ENCODE measurements around the gene SP5. TPM values are rescaled to one million over a fixed set of nuclear protein-coding genes. Genes with fewer than 3 reads are reported as not detected.

SP5 gene
- total RNA-seq, 1 donor from 2014 or later: 2.8 TPM

GRCh38 chr2:170675701-170676100 is 39.4 kb upstream of the SP5 start:
- intact Hi-C loops (cut with DNase I): no loop called here
- H3K4me1 ChIP-seq: no peaks in the 10 kb centered on the region
- H3K27me3 ChIP-seq: no peaks in the 10 kb centered on the region
- no peak for DNase-seq (ENCODE audit: low spot score in 2 of 2)
- H3K36me3 ChIP-seq: no peaks in the 10 kb centered on the region
- H3K4me3 ChIP-seq: no peak overlapping the region
- H3K27ac ChIP-seq: no peak overlapping the region
- no peaks in the 10 kb centered on the region for H3K9me3 ChIP-seq
- TF ChIP-seq, protein P1, sequence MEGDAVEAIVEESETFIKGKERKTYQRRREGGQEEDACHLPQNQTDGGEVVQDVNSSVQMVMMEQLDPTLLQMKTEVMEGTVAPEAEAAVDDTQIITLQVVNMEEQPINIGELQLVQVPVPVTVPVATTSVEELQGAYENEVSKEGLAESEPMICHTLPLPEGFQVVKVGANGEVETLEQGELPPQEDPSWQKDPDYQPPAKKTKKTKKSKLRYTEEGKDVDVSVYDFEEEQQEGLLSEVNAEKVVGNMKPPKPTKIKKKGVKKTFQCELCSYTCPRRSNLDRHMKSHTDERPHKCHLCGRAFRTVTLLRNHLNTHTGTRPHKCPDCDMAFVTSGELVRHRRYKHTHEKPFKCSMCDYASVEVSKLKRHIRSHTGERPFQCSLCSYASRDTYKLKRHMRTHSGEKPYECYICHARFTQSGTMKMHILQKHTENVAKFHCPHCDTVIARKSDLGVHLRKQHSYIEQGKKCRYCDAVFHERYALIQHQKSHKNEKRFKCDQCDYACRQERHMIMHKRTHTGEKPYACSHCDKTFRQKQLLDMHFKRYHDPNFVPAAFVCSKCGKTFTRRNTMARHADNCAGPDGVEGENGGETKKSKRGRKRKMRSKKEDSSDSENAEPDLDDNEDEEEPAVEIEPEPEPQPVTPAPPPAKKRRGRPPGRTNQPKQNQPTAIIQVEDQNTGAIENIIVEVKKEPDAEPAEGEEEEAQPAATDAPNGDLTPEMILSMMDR (IDR thresholded peaks at IDR 0.05): no peak

GRCh38 chr2:170679607-170680079 is 35.5 kb upstream of the SP5 start:
- H3K4me1 ChIP-seq: no peaks in the 10 kb centered on the region
- no peaks in the 10 kb centered on the region for H3K9me3 ChIP-seq
- no peak overlapping the region for H3K27ac ChIP-seq
- no peak overlapping the region for H3K4me3 ChIP-seq
- no peak for DNase-seq (ENCODE audit: low spot score in 2 of 2)
- no peaks in the 10 kb centered on the region for H3K36me3 ChIP-seq
- H3K27me3 ChIP-seq: no peaks in the 10 kb centered on the region
- intact Hi-C loops (cut with DNase I): no loop called here
- TF ChIP-seq, protein P1 (IDR thresholded peaks at IDR 0.05): no peak

- TF ChIP-seq, protein P1 (IDR thresholded peaks at IDR 0.05): no peak
- Histone ChIP-seq H3K27ac (no peak overlapping the region), H3K27me3 (no peaks in the 10 kb centered on the region), H3K9me3 (no peaks in the 10 kb centered on the region), H3K36me3 (no peaks in the 10 kb centered on the region), H3K4me3 (no peak overlapping the region), H3K4me1 (no peaks in the 10 kb centered on the region)
- intact Hi-C loops (cut with DNase I): no loop called here
- DNase-seq (ENCODE audit: low spot score in 2 of 2): no peak
Measured at GRCh38 chr2:170680172-170680941, 34.8 kb upstream of the SP5 start.

- no peaks in the 10 kb centered on the region for H3K4me1 ChIP-seq
- H3K27ac ChIP-seq: no peak overlapping the region
- no peak for DNase-seq (ENCODE audit: low spot score in 2 of 2)
- H3K27me3 ChIP-seq: no peaks in the 10 kb centered on the region
- H3K9me3 ChIP-seq: no peaks in the 10 kb centered on the region
- no peak overlapping the region for H3K4me3 ChIP-seq
- TF ChIP-seq, protein P1 (IDR thresholded peaks at IDR 0.05): no peak
- H3K36me3 ChIP-seq: no peaks in the 10 kb centered on the region
- intact Hi-C loops (cut with DNase I): no loop called here
Measured at GRCh38 chr2:170681311-170681710, 33.8 kb upstream of the SP5 start.

DNA sequence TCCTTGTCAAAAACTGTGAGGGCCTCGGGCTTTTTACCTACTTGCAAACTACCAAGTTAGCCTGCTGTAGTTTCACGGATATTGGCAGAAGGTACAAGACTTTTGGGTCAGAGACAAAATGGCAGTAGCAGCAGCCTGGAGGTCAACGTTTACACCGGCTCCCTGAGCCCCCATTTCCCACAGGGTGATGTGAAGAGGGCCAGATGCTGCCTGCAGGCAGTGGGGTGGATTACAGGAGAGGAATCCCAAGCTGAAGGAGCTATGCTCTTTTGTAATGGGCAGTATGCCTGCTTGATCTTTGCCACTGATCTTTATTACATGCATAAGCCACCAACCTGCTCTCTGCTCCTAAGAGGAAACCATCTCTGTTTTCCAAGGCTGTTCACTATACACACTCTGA is 29.5 kb upstream of the SP5 start:
- H3K9me3 ChIP-seq: no peaks in the 10 kb centered on the region
- H3K4me3 ChIP-seq: no peak overlapping the region
- no peak overlapping the region for H3K27ac ChIP-seq
- intact Hi-C loops (cut with DNase I): no loop called here
- H3K4me1 ChIP-seq: no peaks in the 10 kb centered on the region
- H3K27me3 ChIP-seq: no peaks in the 10 kb centered on the region
- DNase-seq (ENCODE audit: low spot score in 2 of 2): no peak
- H3K36me3 ChIP-seq: no peaks in the 10 kb centered on the region
- TF ChIP-seq, protein P1 (IDR thresholded peaks at IDR 0.05): no peak

Measured in ascending aorta (tissue), 2 donors.